A172 (cell line): ENCODE measurements around the gene TWIST2. TPM values are rescaled to one million over a fixed set of nuclear protein-coding genes. Genes with fewer than 3 reads are reported as not detected.

ENCODE experiments used
- DNase-seq: peaks from one replicate; pipeline ENCODE4 v3.0.0-alpha.2; 2015; ENCODE audit warnings: low spot score
- total RNA-seq: library from RNA; depleted of rRNA; stranded (reverse); fragments of >200 nt; shearing (Covaris generic); gene quantifications from 2 replicates; pipeline ENCODE4 v1.2.3, GENCODE V29; 2014

TWIST2 gene
- total RNA-seq, 1 experiment from 2014 or later = 38.8 TPM

DNA sequence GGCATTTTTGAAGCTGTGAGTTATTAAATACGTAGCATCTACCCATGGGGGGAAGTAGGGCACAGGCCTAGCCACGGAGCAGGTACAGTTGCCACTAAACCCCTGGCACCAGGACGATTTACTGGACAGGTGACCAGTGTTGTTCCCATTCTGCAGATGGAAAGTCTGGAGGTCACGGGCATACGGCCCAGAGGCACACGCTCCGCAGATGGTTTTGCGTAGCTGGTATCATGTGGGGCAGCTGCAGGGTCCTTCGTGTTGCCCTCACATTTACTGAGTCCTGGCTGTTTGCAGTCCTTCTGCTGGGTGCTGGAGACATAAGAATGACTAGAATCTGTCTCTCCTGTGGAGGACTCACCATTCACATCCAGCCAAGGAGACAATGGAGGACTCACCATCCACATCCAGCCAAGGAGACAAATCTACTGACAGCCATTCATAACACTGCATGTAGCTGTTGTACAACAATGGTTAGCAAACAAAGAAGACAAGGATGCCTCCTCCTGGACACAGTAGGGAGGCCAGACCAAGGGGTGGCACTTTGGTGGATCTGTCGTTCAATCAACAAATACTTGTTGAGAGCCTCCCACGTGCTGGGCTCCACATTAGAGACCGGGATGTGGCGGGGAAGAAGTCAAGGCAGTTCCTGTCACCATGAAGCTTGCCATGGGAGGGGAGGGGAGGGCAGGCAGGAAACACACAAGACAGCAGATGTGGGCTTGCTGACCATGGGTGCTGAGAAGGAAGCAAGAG lies 24.9 kb downstream of the TWIST2 start:
- DNase-seq = no peak

DNA sequence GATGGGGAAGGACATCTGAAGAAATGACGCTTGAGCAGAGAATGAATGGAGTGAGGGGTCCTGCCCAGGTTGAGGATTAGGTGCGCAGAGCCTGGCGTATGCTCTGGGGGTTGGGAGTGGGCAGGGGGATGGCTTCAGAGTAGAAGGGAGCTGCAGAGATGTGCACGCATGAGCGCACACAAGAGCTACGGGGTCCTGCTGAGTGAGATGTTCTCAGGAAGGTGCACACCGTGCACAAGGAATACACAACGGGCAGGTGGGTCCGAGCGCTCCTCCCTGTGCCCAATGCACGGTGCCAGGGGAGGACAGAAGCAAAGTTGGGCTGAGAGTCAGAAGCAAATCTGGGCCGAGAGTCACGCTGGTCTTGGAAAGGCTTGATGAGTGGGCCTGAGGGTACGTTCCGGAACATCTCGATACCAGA lies 25.5 kb downstream of the TWIST2 start:
- no peak for DNase-seq

DNA sequence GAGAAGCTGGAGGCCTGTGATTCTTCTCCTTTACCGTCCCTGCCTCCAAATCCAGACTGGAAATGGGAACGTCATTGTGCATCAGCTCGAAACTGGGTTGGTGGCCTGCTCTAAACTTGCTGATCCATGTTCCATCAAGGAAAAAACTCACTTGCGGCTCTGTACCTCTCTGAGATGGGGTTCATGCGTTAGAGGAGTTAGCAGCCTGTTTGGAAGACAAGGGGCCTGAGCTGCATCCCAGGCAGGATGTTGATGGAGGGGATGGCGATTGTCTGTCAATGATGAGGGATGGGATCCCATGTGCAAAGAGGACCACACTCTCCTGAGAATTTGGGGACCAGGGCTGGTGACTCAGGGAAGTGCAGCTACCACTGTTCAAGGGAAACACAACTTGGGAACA lies 26.0 kb downstream of the TWIST2 start:
- DNase-seq = no peak

DNA sequence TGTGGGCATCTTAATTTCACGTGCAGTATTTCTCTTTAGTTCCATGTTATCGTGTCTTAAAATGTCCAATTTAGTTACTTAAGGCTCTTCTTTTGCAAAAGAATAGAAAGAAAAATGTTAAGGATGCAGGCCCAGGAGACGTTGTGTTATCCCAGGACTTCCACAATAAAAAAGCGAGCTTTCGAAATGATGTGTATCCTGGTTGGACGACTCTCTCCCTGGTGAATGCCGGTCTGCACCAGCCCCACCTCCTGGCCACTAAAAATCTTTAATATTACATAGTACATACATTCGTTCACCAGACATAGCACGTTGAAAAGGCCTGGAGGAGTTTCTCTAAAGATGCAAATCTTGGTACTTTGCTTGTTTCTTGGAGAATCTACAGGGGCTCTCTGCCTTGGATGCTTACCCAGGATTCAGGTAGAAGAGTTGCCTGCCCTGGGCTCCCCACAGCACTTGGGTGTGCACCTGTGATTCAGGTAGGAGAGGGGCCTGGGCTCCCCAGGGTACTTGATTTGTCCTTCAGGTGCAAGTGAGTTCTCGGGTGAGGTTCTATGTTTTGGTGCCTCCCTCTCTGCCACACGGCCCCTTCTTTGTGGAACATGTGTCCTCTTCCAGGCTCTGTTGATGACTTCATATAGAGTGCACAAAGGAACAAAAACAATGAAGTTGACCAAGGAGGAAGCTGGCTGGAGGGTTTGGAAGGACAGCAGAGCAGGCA lies 26.6 kb downstream of the TWIST2 start:
- DNase-seq = no peak

DNA sequence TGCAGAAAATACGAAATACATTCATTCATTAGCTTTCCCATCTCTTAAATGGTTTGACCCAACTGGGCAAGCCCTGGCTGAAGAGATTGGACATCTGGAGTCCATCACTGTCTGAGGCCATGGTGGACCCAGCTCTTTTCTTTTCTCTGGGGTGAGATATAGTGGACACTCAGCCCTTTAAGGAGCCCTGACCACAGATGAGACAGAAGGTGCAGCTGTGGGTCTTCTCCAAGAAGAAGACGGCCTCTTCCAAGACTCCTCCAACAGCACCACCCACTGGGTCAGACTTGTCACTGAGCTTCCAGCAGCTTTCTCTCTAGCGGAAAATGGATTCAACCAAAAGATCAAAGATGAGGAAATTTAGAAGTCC lies 27.2 kb downstream of the TWIST2 start:
- no peak for DNase-seq

DNA sequence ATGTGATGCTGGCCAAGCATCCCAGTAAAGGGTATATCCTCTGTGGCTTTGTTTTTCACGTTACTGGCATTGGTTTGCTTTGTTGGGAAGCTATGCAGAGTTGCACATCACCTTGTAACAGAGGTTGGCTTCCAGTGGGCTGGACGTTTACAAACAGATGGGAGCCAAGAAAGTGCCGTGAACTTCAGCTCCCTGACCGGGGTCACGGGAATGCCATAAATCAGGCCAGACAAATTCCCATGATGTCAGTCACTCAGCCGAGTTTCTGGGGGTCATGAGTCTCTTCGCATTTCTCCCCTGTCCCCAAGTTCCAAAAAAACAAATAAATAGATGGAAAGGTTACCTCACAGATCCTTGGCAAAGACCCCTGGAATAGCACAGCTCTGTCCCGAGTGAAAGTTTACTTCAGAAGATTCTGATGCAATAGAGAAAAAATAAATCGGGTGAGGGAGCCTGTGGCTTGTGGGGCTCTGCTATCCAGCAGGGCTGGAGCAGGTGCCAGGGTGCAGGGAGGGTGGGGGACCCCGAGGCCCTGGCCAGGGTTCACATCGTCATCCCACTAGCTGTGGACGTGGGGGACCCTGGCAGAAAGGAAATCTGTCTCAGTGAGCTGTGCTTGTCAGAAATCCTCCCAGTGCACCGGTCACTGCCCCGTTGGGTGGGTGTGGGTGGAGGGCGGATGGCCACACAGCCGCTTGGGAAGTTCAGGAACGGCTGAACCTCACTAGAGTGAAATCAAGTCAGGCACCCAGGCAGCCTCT lies 27.8 kb downstream of the TWIST2 start:
- DNase-seq = no peak

DNA sequence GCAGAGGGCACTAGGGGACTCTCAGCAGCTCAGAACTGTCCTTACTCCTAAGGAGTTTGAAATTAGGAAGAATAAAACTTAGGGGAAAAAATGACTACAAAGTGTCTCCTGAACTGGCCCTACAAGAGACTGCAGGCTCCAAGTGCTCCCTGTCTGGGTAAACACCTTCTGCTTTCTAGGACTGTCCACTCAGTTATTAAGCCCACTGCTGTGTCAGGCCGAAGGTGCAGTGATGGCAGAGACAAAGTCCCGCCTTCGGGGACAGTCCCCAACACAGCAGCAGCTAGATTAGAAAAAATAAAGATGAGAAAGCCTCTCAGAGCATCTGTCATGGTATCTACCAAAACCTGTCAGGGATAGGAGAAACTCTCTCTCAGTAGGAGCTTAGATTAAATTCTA lies 28.3 kb downstream of the TWIST2 start:
- no peak for DNase-seq

DNA sequence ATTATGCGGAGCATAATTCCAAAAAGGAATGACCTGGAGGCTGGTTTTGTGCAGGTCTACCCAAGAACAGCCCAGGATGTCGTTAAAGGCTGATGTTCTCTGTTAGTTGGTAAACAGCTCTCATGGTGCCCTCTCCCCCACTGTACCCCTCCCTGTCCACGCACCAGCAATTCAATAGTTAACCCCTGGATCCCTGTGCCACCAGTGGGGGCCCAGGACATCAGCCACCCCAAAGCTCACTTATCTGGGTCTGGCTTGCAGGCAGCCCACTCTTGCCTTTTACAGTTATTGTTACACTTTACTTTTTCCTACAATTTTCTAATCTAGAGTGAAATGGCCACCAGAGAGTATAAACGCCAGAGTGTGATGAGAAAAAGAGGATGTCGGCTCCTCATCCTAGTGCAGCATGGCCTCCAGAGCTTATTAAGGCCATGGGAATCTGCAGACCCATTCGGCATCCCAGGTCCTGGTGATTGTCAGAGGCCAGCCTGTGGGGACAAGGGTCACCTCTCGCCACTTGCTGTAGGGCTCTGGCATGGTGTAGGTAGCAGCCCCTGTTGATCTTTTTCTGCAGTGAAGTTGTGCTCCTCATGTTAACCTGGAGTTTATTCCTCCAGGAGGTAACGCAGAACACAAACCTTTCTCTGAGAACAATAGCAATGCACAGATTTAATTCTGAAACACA lies 30.3 kb downstream of the TWIST2 start:
- DNase-seq = no peak

DNA sequence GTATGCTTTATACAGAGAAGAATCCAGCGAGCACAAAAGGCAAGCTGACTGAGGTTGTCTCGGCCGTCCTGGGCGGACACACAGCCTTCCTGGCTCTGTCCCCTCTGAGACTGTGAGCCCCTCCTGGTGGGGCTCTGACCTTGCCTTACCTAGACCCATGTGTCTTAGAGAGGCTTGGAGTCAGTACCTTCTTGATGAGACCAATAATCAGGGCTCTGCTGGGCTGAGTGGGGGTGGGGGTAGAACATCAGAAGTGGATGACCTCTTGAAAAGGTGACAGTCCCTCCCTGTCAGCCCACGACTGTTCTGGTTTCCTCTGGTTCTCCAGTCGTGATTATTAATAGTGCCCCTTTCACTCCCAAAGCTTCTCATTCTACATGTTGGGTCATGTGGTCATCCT lies 31.2 kb downstream of the TWIST2 start:
- DNase-seq = no peak

DNA sequence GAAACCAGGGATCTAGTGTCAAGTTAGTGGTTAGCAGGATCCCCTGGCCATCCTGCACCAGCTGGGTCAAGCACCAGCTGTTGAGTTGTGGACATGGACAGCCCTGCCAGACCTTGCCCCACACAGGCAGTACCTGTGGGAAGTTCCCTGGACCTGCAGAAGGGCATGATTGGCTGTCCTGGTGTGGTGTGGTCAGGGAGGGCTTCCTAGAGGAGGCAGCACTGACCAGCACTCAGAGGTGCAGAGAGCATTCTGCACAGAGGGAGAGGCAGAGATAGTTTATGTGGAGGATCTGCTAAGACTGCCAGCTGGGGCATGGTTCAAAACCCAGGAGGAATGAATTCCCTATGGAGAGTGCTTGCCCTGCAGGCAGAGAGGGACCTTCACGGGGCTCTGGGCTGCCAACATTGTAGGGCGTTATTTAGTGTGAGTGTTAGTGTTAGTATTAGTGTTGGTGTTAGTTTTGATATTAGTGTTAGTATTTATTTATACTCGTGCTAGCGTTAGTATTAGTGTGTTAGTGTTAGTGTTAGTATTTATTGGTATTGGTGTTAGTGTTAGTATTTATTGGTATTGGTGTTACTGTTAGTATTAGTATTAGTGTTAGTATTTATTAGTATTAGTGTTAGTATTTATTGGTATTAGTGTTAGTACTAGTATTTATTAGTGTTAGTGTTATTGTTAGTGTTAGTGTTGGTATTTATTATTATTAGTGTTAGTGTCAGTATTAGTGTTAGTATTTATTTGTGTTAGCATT lies 31.9 kb downstream of the TWIST2 start:
- no peak for DNase-seq

DNA sequence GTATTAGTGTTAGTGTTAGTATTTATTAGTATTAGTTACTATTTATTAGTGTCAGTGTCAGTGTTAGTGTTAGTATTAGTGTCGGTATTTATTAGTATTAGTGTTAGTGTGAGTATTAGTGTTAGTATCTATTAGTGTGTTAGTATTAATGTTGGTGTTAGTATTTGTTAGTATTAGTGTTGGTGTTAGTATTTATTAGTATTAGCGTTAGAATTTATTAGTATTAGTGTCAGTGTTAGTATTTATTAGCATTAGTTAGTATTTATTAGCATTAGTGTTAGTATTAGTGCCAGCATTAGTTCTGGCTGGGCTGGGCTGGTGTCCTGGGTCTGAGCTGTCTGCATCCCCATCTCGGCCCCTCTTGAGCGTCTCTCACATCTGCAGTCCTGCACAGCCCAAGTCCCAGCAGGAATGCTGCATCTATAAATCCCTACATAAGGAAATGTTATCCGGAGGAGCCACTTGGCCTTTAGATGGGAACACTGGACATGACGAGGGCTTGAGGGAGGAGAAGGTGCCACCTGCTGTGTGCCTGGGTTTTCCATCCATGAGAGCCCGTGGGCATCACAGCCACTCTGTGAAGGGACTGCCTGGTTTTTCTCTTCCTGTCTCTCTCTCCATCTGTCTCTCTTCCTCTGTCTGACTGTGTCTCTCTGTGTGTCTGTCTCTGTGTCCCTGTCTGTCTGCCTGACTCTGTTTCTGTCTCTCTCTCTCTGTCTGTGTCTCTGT lies 33.6 kb downstream of the TWIST2 start:
- DNase-seq = no peak

DNA sequence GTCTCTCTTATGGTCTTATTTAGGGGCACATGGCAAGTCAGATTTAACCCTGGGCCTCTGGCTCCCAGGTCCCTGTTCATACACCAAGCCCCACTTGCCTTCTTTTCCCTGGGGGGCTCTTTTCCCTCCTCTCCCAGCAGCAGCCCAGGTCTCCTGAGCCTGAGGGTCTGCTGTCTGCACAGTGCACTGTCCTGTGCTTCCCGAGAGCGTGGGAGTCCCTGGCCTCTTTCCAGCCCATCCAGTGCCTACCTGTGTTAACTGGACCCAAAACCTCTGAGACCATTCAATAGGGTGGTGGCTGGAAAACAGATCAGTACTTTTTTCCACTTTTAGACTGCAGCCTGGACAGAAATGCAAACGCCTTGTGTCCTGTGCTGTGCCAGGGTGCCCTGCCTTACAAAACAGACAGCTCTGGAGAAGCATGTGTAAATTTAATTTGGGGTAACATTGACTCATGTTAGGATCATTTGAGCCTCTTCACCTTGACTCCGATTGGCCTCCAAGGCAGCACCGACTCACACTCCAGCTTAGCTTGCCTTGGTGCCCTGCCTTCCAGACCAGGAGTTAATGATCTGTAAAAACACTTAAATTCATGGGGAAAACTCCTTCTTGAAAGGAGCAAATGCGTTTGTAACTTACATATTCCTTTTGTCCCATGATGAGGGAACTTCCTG lies 34.3 kb downstream of the TWIST2 start:
- DNase-seq = no peak

DNA sequence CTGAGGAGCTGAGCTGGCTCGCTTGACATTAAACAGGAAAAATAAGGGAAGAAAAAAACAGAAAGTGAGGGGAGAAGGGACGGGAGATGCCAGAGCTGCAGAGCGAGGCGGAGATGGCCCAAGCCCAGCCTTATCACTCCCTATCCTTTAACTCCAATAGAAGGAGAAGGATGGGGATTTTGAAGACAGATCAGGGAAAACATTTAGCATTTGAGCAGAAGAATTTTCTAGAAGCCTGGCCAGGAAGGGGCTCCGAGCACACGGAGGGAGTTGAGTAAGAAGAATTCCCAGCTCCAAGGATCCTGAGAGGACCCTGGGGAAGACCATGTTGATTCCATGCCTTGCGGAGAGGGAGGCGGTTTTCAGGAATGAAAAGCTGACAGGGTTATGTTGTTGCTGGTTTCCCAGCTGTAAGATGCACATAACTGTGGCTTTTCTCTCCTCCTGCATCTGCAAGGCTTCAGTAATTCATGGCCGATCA lies 35.6 kb downstream of the TWIST2 start:
- DNase-seq = no peak

DNA sequence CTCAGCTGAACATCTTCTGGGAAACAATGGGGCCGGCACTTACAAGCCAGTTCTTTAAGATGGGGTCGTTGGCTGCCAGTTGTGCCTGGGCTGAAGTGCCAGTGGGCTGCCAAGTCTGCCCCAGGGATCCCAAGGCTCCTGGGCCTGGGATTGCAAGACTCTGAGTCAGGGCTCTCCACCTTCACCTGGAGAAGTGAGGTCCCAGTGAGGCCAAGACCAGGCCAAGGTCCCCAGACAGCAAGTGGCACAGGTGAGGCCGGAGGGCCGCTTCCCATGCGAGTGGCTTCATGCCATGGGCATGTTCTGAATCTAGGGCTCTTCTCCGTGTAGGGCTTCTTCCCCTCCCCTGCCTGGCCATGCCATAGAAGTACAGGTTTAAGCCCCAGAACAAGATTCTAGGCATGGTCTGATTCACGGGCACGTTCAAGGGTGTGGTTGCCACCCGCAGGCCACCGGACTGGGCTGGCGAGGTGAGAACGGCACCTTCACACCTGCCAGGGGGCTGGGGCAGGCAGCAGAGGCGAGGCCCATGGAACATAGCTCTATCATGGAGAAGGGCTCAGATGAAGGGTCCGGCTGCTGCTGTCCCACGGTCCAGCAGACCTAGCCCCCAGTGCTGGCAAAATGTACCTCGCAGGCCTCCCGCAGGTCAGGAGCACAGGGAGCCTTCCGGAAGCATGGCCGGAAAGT lies 36.4 kb downstream of the TWIST2 start:
- DNase-seq = no peak

DNA sequence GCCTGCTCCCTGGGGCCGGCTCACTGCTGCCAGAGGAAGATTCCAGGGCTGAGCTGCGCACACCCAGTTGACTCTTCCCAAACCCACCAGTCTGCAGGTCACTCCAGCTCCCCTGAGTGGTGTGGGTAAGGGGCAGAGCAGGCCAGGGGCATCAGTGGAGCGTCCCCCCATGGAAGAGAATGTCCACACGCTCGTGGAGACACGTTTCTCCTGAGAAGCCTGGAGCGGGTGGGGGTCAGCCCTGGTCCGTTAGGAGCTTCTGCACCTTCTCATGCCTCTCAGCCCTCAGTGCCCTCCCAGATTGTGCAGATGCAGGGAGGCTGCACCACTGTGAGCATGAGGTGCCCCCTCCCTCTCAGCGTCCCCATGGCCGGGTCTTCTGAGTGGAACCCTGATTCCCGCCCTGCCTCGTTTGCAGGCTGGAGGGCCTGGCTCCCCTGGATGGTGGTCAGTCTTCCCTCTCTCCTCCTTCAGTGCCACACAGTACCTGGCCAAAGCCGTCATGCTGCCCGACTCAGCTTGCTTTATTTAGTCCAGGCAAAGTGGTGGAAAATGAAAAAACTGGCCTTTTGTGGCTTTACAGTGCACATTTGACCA lies 37.0 kb downstream of the TWIST2 start:
- no peak for DNase-seq

DNA sequence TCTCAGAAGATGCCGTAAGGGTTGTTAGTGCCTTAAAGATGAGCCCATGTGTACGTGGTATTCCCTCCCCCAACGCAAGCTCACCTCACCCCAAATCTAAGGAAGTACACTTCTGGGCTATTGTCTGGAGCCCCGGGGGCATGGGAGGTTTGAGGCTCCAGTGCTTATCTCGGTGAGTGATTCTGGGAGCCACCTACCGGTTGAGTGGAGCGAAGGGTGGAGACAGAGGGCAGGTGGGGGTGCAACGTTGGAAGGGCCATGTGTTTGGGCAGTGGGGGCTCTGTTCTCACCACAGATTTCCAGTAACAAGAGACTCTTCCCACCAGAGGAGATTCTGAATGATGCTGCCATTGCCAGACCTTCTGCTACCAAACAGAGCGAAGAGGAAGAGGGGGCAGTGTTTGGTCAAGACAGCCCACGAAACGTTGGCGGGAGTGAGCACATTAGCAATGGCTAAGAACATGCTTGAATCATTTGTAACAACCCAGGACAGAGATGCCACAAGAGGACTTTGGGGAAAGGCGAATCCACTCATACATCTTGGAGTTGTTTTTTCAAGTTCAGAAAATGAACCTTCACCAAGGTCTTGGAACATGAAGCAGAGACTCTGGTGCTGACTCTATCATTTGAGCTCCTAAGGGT lies 38.7 kb downstream of the TWIST2 start:
- no peak for DNase-seq

DNA sequence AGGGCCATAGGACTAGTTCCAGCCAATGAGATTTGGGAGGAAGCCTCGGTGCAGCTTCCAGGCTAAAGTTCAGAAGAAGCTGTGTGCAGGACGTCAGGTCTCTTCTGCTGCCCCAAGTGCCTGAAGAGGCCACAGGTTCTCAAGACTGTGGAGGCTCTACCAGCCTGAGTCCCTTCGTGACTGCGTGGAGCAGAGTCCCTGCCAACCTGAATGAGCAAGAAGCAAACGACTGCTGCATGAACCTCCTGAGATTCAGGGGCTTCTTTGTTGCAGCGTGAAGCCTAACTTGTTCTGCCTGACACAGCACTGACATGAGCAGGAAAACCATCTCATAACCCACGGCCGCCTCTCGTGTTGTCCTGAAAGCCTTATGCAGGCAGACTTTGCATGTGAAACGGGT lies 39.7 kb downstream of the TWIST2 start:
- DNase-seq = no peak

DNA sequence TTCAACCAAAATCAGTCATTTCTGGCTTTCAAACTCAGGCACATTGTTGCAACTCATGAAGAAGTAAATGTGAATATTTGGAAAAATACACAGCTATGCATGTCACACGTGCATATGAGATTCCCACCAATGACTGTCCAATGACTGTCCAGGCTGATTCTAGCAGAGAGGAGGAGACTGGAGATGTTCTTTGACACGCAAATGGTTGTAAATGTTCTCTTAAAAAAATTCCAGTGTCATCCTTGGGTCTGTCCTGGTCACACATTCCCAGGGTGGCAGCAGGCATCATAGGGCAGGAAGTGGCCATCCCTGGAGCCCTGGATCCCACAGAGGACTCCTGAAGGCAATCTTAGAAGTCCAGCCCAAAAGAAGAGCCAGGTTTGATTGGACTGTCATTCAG lies 40.9 kb downstream of the TWIST2 start:
- no peak for DNase-seq

DNA sequence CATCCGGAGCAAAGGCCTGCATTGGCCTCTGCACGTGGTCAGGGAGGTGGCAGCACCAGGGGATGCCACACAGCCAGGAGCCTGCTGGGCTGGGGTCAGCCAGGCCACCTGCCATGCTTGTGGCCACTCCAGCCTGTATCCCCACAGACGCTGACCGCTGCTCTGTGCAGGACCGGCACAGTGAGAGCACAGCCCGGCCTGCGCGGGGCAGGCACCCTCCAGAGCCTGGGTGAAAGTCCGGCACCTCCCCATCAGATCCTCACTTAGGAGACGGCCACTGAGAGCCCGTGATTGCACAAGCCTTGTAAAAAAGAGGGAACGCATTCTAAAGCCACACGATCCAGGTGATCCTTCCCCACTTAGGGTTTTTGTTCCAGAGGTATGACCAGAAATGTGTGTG lies 42.2 kb downstream of the TWIST2 start:
- no peak for DNase-seq
